Stimulated activated CD4-positive, alpha-beta T cell treated with anti-CD3 and anti-CD28 coated beads, Interleukin-15, amount 100 ng/mL, for 1 hour (primary cell): ENCODE measurements around the gene SLC9A9.
A peak's percentile ranks its signal among the peaks of the same experiment; 100 is the strongest.
"Not testable (repeated sequence)": the region's sequence is repeated elsewhere in the genome, so short reads cannot be mapped to it uniquely, and the experiment has no call there.

Source experiments
- DNase-seq, 2 donors: peaks; one replicate each; pipeline ENCODE4 v3.0.0-alpha.2; 2020; ENCODE audit warnings: low read depth in 1 of 2, low spot score in 1 of 2

The SLC9A9 gene

DNA sequence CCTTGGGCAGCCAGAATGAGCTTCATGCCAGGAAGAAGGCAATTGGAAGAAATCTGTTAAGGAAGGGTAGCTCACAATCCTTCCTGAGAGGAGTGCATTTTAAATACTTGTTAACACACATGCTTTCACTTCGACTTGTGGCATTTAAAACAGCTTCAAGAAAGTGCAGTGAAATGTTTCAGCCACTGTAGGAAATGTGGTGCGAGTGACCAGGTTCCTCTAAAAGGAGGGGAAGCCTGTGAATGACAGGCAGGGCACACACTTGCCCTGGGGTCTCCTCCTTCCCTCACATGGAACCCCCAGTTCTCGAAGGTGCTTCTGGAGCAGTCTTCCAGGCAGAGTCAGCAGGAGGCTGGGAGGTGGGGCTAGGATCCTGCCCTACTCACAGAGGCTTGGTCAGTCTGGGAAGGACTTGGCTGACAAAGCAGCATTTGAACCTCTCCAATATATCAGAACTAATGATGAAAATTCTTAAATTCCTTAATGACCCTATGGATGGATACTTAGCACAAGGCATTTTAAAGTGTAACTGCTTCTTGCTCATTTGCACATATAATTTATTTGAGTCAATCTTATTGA is 370.1 kb downstream of the SLC9A9 start:
- no peak for DNase-seq

DNA sequence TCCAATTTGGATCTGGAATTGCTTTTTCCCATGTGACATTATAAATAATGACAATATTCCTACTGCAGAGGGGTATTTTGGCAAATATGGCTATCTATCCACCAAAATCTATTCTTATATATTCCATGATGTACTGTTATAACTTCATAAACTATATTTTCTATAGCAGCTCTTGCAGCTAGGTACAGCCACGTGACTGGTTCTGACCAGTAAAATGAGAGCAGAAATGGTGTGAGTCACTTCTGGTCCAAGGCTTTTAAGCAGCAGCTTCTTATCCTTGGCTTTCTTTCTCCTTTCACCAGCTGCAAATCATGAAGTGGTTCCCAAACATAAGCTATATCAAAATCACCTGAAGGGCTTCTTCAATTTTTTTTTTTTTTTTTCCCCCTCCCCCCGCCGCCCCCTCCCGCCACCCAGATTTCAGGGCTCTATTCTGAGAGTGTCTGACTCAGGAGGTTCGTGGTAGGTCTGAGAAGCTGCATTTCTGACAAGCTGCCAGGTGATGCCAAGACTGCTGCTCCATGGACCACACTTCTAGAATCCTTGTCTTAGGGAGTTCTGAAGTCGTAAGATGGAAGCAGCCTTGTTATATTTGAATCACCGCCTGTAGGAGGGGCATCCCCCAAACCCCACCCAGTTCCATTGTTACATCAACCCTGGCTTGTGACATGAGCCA is 371.2 kb downstream of the SLC9A9 start:
- no peak for DNase-seq

DNA sequence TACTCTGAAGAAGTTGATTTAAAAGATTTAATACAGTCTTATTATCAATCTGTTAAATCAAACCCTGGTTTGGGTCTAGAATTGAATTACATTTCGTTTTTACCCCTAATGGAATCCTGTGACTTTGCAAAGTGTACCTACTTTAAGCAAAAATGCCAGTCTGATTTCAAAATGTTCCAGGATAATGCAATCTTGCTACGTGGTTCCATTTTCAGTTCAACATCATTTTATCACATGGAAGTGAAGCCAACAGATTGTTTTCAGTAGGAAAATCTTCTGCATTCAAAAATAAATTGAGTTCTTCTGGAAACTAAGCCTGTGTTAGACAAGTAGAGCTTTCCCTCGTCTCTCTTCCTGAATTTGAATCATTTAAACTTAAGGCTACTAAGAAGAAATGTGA is 372.3 kb downstream of the SLC9A9 start:
- no peak for DNase-seq

DNA sequence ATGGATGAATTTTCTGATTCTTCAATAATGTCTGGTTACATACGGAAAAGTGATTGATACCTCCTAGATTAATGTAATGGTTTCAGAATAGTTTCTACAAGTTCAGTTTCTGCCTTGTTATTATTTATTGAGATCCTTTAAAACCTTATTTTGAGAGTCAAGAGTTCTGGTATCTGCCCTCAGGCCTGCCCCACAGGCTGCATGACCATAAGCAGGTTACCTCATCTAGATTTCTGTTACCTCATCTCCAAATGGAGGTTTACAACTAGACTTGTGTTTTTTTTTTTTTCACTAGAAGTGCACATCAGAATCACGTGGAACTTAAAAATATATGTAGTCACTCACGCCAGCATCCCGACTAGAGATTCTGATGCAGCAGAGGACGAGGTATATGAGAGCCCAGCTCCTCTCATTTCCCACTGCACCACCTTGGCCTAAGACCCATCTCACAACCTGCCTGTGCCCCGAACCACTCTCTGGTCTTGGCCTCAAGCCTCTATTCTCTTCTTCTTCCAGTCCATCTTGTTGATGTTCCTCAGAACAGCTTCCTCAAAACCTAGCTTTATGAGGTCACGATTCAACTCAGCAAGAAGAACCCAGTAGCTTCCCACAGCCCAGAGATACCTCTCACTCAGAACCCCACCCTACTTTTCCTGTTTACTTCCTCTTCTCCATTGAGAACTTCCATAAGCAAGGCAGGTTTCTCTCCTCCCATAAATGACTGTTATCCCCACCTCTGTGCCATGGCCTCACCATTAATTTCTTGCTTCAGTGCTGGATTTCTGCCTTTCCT is 375.3 kb downstream of the SLC9A9 start:
- DNase-seq: no peak

DNA sequence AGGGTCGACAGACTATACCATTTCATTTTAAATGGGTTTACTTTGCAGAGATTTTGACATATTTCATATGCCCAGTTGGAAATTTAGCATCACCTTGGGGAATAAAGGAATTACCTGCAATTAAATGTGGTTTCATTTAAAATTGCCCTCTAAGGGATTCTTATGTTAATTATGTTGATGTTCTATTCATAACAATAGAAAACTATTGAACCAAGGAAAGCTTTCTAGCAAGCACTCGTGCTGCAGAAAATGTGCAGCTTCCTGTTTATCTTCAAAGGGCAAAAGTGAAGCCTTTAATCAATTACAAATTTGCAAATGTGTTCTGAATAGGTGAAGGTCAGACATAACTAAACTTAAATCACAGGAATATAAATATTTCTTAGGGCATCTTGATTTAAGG is 376.6 kb downstream of the SLC9A9 start:
- DNase-seq: no peak

DNA sequence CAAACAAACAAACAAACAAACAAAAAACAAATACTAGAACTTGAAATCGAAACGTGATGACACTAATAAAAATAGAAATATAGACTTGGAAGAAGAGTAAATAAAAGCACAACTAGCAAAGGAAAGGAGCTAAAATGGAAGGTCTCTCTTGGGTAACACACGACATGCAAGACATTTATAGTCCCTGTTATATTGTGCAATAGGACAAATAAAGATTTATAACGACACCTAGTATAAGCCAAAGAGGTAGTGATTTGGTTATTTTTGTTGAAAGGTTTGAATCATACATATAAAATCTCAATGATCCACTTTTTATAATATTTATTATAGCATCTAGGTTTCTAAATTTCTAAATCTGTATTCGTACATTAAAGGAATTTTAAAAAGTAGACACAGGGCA is 379.1 kb downstream of the SLC9A9 start:
- DNase-seq: no peak

DNA sequence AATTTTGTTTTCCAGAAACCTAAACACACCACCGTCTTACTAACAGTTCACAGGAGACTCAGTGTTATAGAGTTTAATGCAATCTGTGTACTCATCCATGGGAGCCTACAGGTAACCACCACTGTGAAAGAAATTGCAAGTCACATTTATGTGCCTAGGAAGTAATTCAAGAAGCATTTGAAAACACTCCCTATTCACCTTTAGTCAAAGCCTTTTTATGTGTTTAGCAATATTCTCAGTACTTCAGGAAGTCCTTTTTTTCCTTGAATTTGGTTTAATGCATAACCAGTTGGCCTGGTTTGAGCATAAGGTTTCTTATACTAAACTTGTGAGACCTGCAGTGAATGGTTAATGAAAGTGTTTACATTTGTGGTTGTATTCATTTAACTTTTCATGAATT is 382.6 kb downstream of the SLC9A9 start:
- no peak for DNase-seq

DNA sequence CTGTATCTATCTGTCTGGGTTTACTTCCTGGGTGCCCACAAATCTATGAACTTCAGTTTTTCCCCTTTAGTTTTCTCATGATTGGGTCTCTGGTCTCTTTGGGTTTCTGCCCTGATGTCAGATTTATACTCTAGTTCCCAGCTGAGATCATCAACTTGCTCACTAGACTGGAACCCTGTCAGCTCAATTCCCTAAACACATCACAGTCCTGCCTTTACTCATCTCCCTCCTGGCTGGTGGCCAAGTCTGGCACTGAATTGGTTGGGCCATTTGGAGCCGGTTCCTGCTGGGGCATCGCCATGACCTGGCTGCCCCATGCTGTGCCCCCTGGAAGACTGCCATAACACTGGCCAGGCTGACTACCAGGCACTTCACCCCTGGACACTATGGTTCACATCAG is 383.4 kb downstream of the SLC9A9 start:
- DNase-seq: no peak

DNA sequence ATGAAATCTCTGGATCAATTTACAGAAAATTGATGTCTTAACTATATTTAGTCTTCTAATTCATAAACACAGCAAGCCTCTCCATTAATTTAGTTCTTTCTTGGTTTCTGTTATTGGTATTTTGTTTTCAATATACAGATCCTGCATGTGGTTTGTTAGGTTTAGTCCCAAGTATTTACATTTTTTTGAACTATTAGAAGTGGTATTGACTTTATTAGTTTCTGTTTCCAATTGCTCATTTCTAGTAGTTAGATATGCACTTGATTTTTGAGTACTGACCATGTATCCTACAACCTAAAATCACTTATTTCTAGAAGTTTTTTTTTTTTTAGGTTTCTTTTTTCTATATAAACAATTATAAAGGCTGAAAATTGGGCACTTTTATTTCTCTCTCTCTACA is 392.8 kb downstream of the SLC9A9 start:
- DNase-seq: no peak

DNA sequence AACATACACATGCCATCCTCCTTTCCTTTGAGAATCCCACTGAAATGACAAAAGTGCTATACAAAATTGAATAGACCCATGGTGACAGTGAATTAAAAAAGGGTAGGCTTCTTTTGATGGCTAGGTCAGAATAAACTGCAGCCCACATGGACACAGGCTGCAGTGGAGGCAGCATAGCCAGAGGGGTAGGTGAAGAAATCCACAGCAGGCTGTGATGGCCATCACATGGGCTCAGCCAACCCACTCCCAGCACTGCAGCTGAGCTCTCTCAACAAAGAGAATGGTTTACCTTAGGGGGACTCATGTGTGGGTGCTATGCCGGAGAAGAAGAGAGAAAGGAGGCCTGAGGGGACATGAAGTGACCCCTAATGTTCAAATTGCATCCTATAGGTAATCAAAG is 397.6 kb downstream of the SLC9A9 start:
- no peak for DNase-seq

DNA sequence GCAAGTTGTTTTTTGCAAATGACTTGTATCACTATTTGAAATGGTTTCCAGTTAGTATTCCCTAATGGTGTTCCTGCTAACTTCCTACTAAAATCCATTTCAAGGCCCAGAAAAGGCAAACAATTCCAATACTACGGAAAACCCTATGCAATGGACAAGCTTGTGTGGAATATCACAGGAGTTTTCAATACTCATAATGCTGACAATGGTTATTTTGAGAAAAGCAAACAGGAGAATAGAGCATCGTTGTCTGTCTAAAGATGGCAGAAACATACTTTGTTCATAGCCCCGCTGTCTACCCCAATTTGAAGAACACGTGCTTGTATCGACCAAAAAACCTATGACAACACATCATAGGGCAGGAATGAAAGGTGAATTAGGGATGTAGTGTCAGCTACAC is 400.8 kb downstream of the SLC9A9 start:
- DNase-seq: no peak

DNA sequence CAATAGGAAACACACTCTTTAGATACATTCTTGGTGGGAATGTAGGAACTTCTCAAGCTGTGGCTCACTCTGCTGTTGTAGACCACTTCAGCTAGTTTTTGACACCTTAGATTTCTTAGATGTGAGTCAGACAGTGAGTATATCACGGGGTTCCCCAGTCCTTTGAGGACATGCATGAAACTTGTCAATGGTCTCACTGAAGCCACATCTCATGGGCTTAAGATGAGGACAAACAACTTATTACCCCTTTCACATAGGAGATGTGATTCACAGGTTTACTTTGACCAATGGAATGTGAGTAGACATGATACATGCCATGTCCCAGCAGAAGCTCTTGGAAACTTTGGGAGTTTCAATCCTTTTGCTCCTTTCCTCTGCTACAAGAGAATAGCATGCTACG is 403.1 kb downstream of the SLC9A9 start:
- DNase-seq: no peak

DNA sequence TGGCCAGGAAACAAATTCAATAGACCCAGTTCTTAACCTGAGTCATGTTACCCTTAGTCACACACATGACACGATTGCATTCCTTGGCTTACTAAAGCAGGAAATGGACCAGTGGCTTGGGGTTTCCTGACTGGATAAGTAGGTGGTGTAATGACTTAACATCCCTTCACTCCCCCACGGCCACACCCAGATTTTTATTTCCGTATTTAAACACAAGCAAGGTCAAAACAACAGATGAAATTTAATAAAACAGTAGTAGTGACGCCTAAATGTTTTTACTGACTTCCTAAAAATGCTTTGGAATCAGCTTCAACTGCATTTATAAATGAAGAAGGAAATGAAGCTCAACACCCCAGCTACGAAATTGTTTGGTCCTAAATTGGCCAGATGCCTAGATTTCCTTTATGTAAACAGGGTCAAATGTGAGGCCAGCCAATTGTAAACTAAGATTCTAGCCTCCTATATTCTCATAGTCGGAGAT is 404.4 kb downstream of the SLC9A9 start:
- DNase-seq: peak in 1 of 2 donors; percentile 2

DNA sequence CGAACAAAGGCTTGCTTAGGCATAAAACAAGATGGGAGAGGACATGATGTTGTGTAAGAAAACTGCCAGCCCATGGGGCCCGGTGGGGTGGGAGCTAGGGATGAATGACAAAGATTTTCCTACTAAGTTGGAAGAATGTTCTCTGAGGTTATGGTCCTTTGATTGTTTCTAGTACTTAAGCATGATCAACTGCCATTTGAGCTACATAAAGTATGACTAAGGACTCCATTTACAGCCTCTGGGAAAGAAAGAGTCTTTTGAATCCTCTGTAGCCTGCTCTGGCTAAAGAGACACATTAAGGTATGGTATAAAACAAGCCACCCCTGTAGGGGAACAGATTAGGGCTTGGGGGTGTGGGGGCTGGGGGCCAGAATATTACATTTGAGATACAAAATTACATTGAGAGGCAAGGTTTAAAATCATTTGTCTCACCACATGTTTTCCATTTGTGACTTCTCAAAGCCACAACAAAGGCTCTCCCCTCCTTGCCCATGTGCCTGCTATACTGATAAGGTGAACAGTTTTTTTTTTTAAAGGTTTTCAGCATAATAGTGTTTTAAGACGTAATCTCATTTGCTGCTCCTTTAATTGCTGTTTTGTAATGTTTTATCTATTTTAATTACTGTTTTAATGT is 405.3 kb downstream of the SLC9A9 start:
- DNase-seq: peak in 1 of 2 donors; percentile 3

DNA sequence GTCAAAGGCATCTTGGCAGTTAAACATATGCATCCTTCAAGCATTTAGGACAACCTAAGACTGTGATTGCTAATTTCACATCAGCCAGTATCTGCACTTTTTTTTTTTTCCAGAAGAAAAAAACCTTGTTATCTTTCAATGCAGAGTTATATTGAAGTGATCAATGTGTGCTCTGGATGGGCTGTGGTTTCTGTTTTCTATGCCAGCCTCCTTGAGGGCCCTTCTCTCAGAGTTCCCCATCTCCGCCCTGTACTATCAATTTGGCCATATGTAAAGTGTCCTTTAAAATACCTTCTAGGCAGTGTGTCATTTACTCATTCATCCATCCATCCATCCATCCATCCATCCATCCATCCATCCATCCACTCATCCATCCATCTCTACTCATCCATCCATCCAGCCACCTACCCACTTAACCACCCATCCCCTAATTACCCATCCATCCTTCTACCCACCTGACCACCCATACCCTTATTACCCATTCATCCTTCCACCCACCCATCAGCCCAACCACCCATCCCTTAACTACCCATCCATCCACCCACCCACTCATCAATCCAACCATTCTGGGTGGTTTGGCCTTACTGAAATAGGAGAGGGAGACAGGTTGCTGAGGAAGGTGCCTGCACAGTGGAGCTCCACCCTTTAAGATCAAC is 406.6 kb downstream of the SLC9A9 start:
- no peak for DNase-seq

DNA sequence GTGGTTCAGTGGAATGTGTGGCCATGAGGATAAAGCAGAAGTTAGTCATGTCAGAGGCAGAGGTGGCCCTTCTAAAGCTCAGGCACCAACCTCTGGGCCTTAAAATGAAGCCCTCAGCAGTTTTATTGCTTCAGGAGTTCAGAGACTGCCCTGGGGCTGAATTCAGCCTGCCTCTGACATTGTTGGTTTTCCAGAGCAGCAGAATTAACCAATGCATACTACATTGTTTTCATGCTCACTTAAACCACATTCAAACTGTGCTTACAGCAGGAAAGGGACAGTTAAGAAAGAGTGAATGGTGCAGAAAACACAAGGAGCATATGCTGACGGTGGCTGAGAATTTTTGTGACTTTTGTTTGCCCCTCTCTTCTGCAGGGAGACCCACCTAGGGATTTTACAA is 408.5 kb downstream of the SLC9A9 start:
- no peak for DNase-seq

DNA sequence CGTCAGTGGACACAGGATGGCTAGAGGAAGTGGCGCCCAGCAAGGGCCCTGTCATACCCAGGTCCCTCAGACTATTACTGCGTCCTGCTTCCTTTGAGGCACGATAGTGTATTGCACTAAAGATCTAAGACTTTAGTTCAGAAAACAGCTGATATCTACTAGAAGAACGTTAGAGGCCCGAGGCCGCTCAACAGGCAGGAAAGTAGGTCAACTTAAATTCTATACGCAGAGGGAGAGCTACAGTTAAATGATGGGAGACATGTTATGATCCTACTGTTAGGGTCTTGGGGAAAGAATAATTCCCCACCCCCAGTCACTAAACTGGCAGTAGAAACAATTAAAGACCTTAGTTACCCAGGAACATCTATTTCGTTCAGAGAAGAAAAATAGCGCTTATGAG is 410.9 kb downstream of the SLC9A9 start:
- no peak for DNase-seq

DNA sequence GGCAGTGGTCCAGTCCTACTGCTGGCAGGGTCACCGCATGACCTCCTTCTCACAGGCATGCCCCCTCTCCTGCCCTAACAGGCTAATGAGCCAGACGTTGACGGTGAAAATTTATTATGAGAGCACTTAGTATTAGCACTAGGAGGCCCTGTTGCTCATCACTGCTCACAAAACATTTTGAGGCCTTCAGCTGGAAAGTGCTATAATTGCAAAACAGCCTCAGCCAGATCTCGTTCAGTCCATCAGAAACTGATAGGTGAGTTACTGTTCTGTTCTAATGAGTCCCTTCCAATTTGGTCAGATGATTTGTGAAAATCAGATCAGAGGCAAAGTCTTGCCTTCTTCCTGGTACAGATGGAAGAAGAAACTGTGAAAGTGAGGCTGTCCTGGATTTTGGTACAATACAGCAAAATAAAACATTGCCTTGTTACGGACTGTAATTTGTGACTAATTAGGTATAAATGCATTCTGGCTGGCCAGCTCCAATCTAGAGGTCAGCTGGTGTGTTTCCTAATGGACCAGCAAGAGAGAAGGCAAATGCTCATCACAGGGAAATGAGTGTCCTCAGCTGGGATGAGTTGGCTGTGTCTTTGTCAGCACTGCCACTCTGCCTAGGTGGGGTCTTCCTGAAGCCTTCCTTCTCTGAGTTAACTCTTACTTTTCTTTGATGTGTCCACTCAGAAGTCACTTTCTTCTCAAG is 411.9 kb downstream of the SLC9A9 start:
- DNase-seq: no peak

DNA sequence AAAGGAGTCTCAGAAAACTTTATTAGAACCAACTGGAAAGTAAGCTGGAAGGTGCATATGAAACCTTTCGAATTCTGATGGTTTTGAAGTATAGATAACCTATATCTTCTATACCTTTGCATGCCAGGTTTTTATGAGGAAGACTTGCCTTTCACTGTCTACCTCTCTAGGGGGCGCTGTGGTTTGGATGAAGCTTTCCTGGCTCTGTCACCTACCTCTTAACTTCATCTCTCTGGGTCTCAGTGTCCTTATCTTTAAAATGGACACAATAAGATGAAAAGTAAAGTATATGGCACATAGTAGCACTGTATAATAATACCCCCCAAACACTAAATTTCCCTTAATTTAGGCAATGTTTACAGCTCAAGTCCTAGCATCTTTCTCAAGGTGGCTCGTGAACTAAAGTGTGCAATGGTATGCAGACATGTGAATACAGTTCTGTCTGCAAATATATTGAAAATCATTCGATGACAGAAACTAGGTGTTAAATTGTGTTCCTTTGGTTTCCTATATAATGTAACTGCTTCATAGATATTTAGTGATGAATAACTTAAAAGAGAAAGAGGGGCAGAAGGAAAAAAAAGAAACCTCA is 414.4 kb downstream of the SLC9A9 start:
- no peak for DNase-seq

DNA sequence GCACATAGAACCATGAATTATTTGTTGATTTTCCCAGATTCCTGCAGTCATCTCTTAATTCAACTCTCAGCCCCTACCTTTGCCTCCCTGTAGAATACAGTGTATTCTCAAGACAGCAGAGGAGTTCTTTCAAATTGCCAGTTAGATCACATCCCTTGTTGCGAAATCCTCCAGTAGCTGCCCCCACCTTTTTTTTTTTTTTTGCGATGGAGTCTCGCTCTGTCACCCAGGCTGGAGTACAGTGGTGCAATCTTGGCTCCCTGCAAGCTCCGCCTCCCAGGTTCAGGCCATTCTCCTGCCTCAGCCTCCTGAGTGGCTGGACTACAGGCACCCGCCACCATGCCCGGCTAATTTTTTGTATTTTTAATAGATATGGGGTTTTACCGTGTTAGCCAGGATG is 417.0 kb downstream of the SLC9A9 start:
- not testable (repeated sequence) for DNase-seq
